Measurements from ENCODE around the gene KRTAP19-1. TPM values are rescaled to one million over a fixed set of nuclear protein-coding genes. Genes with fewer than 3 reads are reported as not detected.

KRTAP19-1 gene
- polyA plus RNA-seq, 1 donor (not counting 4 experiments of a cell fraction or from before 2014, with no cell fraction given) = 0.72 TPM

DNA sequence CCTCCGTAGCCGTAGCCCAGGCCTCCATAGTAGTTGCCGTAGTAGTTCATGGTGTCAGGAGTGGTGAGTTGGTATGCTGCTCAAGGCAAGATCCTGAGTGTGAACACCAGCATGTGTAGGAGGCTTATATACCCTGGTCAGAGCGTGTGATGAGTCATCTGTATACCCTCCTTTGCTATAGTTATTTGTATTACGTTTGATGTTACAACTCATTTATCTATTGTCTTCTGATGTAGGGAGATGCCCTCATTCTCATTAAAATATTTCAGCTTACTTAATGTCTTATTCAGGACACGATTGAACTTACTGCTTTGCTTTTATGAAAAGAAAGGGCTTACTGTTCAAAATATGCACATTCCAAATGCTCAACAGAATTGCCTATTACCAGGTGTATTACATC lies 21.9 kb upstream of the KRTAP19-1 start, which contains the start of gene KRTAP19-5:
TSS of gene KRTAP19-5 (minus strand) at position 101 of the 400 bp plus-strand sequence. CDS start at position 50, 51 bp downstream.
- H3K4me1 ChIP-seq (ENCODE audit: control insufficient read depth, extremely low read depth, insufficient read depth, low read length) = no peaks in the 10 kb centered on the region
- no peaks in the 10 kb centered on the region for H3K9me3 ChIP-seq (ENCODE audit: control insufficient read depth, low read depth, low read length)
- no peaks in the 10 kb centered on the region for H3K27me3 ChIP-seq (ENCODE audit: control insufficient read depth, extremely low read depth, insufficient read depth, low read length)
- no peak within 1 kb of the TSS for H3K9ac ChIP-seq (ENCODE audit: control insufficient read depth, extremely low read depth, insufficient read depth, low read length)
- no peak within 1 kb of the TSS for H3K27ac ChIP-seq (ENCODE audit: control insufficient read depth, insufficient read depth, low read length)
- no peak within 1 kb of the TSS for H3K4me3 ChIP-seq (ENCODE audit: control insufficient read depth in 2 of 3, extremely low read depth in 1 of 3, insufficient read depth in 2 of 3, low read depth in 1 of 3, low read length in 3 of 3)
- TF ChIP-seq EZH2 (IDR thresholded peaks at IDR 0.05; ENCODE audit: low read length) (no peak), CTCF (optimal IDR thresholded peaks at IDR 0.05 in 1 of 3, IDR thresholded peaks at IDR 0.05 in 1 of 3, conservative IDR thresholded peaks at IDR 0.05 in 1 of 3; ENCODE audit: extremely low read depth in 1 of 3, insufficient read depth in 2 of 3, low read length in 3 of 3) (no peak)
- no peak within 1 kb of the TSS for H3K4me2 ChIP-seq (ENCODE audit: control insufficient read depth, extremely low read depth, insufficient read depth, low read depth, low read length)
- no peaks in the 10 kb centered on the region for H3K36me3 ChIP-seq (ENCODE audit: control insufficient read depth in 2 of 2, extremely low read depth in 1 of 2, insufficient read depth in 2 of 2, low read length in 2 of 2)
- no peak for FAIRE-seq
- no peak for DNase-seq (ENCODE audit: low read depth, low spot score)
- H3K79me2 ChIP-seq (ENCODE audit: control insufficient read depth, insufficient read depth, low read length) = no peaks in the 10 kb centered on the region
- no peaks in the 10 kb centered on the region for H4K20me1 ChIP-seq (ENCODE audit: control insufficient read depth, extremely low read depth, insufficient read depth, low read length)
- no peaks in the 10 kb centered on the region for H3K9me1 ChIP-seq (ENCODE audit: control insufficient read depth, extremely low read depth, insufficient read depth, low read length)
- dilution Hi-C loops (cut with MboI; ENCODE audit: extremely low pct_ligation_motif_present, low sequenced_read_pairs) = no loop called here
- H2AFZ ChIP-seq (ENCODE audit: control insufficient read depth, low read length) = no peak within 1 kb of the TSS

DNA sequence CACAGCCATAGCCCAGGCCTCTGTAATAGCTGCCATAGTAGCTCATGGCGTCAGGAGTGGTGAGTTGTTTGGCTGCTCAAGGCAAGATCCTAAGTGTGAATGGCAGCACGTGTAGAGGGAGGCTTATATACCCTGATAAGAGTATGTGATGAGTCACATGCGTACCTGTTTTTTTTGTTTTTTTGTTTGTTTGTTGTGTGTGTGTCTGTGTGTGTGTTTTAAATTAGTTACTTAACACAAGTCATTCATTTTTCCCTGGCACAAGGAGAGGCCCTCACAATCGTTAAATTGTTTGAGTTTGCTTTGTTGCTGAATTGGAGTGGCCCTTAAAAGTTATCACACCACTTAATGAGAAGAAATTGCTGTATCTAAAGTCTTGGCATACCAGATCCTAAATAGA lies 16.9 kb upstream of the KRTAP19-1 start, which contains the start of gene KRTAP19-4:
TSS of gene KRTAP19-4 (minus strand) at position 101 of the 400 bp plus-strand sequence. CDS start at position 46, 55 bp downstream.
- Histone ChIP-seq H3K27ac (ENCODE audit: control insufficient read depth, insufficient read depth, low read length) (no peak within 1 kb of the TSS), H3K9me1 (ENCODE audit: control insufficient read depth, extremely low read depth, insufficient read depth, low read length) (no peaks in the 10 kb centered on the region), H3K36me3 (ENCODE audit: control insufficient read depth in 2 of 2, extremely low read depth in 1 of 2, insufficient read depth in 2 of 2, low read length in 2 of 2) (no peaks in the 10 kb centered on the region), H3K9ac (ENCODE audit: control insufficient read depth, extremely low read depth, insufficient read depth, low read length) (no peak within 1 kb of the TSS), H3K4me1 (ENCODE audit: control insufficient read depth, extremely low read depth, insufficient read depth, low read length) (no peaks in the 10 kb centered on the region), H3K4me3 (ENCODE audit: control insufficient read depth in 2 of 3, extremely low read depth in 1 of 3, insufficient read depth in 2 of 3, low read depth in 1 of 3, low read length in 3 of 3) (no peak within 1 kb of the TSS), H3K9me3 (ENCODE audit: control insufficient read depth, low read depth, low read length) (no peaks in the 10 kb centered on the region), H2AFZ (ENCODE audit: control insufficient read depth, low read length) (no peak within 1 kb of the TSS), H3K4me2 (ENCODE audit: control insufficient read depth, extremely low read depth, insufficient read depth, low read depth, low read length) (no peak within 1 kb of the TSS), H3K79me2 (ENCODE audit: control insufficient read depth, insufficient read depth, low read length) (no peaks in the 10 kb centered on the region), H3K27me3 (ENCODE audit: control insufficient read depth, extremely low read depth, insufficient read depth, low read length) (no peaks in the 10 kb centered on the region), H4K20me1 (ENCODE audit: control insufficient read depth, extremely low read depth, insufficient read depth, low read length) (no peaks in the 10 kb centered on the region)
- dilution Hi-C loops (cut with MboI; ENCODE audit: extremely low pct_ligation_motif_present, low sequenced_read_pairs) = no loop called here
- DNase-seq (ENCODE audit: low read depth, low spot score) (no peak), FAIRE-seq (no peak)
- TF ChIP-seq CTCF (optimal IDR thresholded peaks at IDR 0.05 in 1 of 3, IDR thresholded peaks at IDR 0.05 in 1 of 3, conservative IDR thresholded peaks at IDR 0.05 in 1 of 3; ENCODE audit: extremely low read depth in 1 of 3, insufficient read depth in 2 of 3, low read length in 3 of 3) (no peak), EZH2 (IDR thresholded peaks at IDR 0.05; ENCODE audit: low read length) (no peak)

Data from keratinocyte (primary cell).